HCT116 (cell line): Measurements from ENCODE around the gene UAP1L1. TPM values are rescaled to one million over a fixed set of nuclear protein-coding genes. Genes with fewer than 3 reads are reported as not detected.

Source experiments
- ATAC-seq: fragments of 200-7000 bp; cut with Tn5 transposase; 2 replicates; pipeline ENCODE4 v1.9.1; 2020; ENCODE audit warnings: mild to moderate bottlenecking, moderate library complexity
- BruUV-seq: library from RNA; stranded (reverse); fragments of 400-500 nt; replicated peaks from 2 replicates; lab custom pipeline; 2021; lab: Mats Ljungman, UMichigan
- CTCF ChIA-PET: fragments of 300-600 bp; sonication (Branson Sonifier 250); formaldehyde crosslinking; loops from one replicate; lab custom pipeline; 2021; ENCODE audit warnings: antibody characterized with exemption; lab: Charles Lee
- POLR2A ChIA-PET: fragments of 300-600, 350-600 bp; sonication (Branson Sonifier 250); formaldehyde crosslinking; loops from one replicate; lab custom pipeline; 2021; ENCODE audit warnings: antibody characterized with exemption; lab: Charles Lee
- RAD21 ChIA-PET, 2 experiments: fragments of 300-600 bp; sonication (Branson Sonifier 250); formaldehyde crosslinking; loops; one replicate each; lab custom pipeline; 2023; ENCODE audit warnings: low total read pairs in 2 of 2; ENCODE audit not compliant: uncharacterized antibody in 2 of 2, unreplicated experiment in 2 of 2, low non-redundant PET in 1 of 2; lab: Charles Lee
- DNase-seq: peaks from one replicate; pipeline ENCODE4 v3.0.0-alpha.2; 2010; ENCODE audit warnings: low read depth, low spot score
- H2AFZ ChIP-seq: fragments of 200-600 bp; shearing (Covaris generic), sonication (generic); 2 replicates; pipeline ENCODE4 v1.6.1; 2017; ENCODE audit warnings: low read depth, mixed run types, mixed read lengths, antibody characterized with exemption, low read length; ENCODE audit not compliant: poor library complexity, severe bottlenecking
- H3K27ac ChIP-seq: 2 replicates; pipeline ENCODE4 v1.5.1; 2012; ENCODE audit warnings: low read depth, low read length
- H3K27me3 ChIP-seq: fragments of 200-600 bp; sonication (generic); 2 replicates; pipeline ENCODE4 v1.6.1; 2016; ENCODE audit warnings: mixed run types, low read length, mixed read lengths; ENCODE audit not compliant: insufficient read depth
- H3K36me3 ChIP-seq, 2 experiments: fragments of 200-500 bp in 1 of 2; fragments of 200-600 bp in 1 of 2; sonication (Bioruptor generic) in 1 of 2; sonication (generic) in 1 of 2; 2 replicates each; pipeline versions ENCODE4 v1.5.1 to v1.6.1; 2014 to 2016; ENCODE audit warnings: low read length in 2 of 2, inconsistent platforms in 1 of 2, mixed read lengths in 1 of 2, mixed run types in 1 of 2; ENCODE audit not compliant: insufficient read depth in 2 of 2, control insufficient read depth in 1 of 2
- H3K4me1 ChIP-seq, 2 experiments: fragments of 200-600 bp in 1 of 2; sonication (generic) in 1 of 2; 2 replicates each; pipeline versions ENCODE4 v1.5.1 to v1.6.1; 2012 to 2017; ENCODE audit warnings: low read length in 2 of 2, inconsistent platforms in 1 of 2, mild to moderate bottlenecking in 1 of 2, mixed read lengths in 1 of 2, mixed run types in 1 of 2, moderate library complexity in 1 of 2; ENCODE audit not compliant: insufficient read depth in 2 of 2, control insufficient read depth in 1 of 2
- H3K4me2 ChIP-seq: fragments of 200-600 bp; sonication (generic); 2 replicates; pipeline ENCODE4 v1.6.1; 2017; ENCODE audit warnings: mixed run types, low read length, mixed read lengths
- H3K4me3 ChIP-seq, 2 experiments: fragments of 200-600 bp in 1 of 2; sonication (generic) in 1 of 2; replicated peaks in 1 of 2; 2 replicates each; pipeline ENCODE4 v1.5.1; 2011 to 2016; ENCODE audit warnings: low read length in 2 of 2, control low read depth in 1 of 2, low read depth in 1 of 2, mild to moderate bottlenecking in 1 of 2, mixed read lengths in 1 of 2, mixed run types in 1 of 2
- H3K79me2 ChIP-seq: fragments of 200-600 bp; sonication (generic); 2 replicates; pipeline ENCODE4 v1.6.1; 2017; ENCODE audit warnings: mild to moderate bottlenecking, mixed run types, low read length, moderate library complexity, mixed read lengths; ENCODE audit not compliant: insufficient read depth
- H3K9ac ChIP-seq: fragments of 200-600 bp; sonication (generic); 2 replicates; pipeline ENCODE4 v1.6.1; 2016; ENCODE audit warnings: low read length, mixed read lengths
- H3K9me2 ChIP-seq: fragments of 200-600 bp; sonication (generic), shearing (Covaris generic); 2 replicates; pipeline ENCODE4 v1.6.1; 2017; ENCODE audit warnings: mixed run types, mild to moderate bottlenecking, moderate library complexity; ENCODE audit not compliant: insufficient read depth
- H3K9me3 ChIP-seq, 2 experiments: fragments of 200-500 bp in 1 of 2; fragments of 200-600 bp in 1 of 2; sonication (Bioruptor generic) in 1 of 2; sonication (generic) in 1 of 2; 2 replicates each; pipeline ENCODE4 v1.6.1; 2014 to 2017; ENCODE audit warnings: low read length in 2 of 2, mixed read lengths in 2 of 2, inconsistent platforms in 1 of 2, low read depth in 1 of 2, mild to moderate bottlenecking in 1 of 2, mixed run types in 1 of 2, moderate library complexity in 1 of 2; ENCODE audit not compliant: control insufficient read depth in 1 of 2, insufficient read depth in 1 of 2
- H4K20me1 ChIP-seq: fragments of 200-600 bp; sonication (generic), shearing (Covaris generic); 2 replicates; pipeline ENCODE4 v1.6.1; 2017; ENCODE audit warnings: mixed run types, mild to moderate bottlenecking, moderate library complexity; ENCODE audit not compliant: insufficient read depth
- CBX3 ChIP-seq: IDR thresholded peaks from 2 replicates; pipeline ENCODE4 v1.6.1; 2012; ENCODE audit warnings: low read depth
- EGR1 ChIP-seq: IDR thresholded peaks from 2 replicates; pipeline ENCODE4 v1.6.1; 2012; ENCODE audit warnings: low read depth
- EZH2 ChIP-seq: fragments of 200-600 bp; sonication (generic); IDR thresholded peaks from 2 replicates; pipeline ENCODE4 v1.6.1; 2017; ENCODE audit warnings: antibody characterized with exemption, mixed run types
- JUND ChIP-seq: IDR thresholded peaks from 2 replicates; pipeline ENCODE4 v1.6.1; 2012
- POLR2A ChIP-seq: IDR thresholded peaks from 2 replicates; pipeline ENCODE4 v1.7.0; 2011; ENCODE audit warnings: borderline replicate concordance; ENCODE audit not compliant: insufficient read depth, insufficient read length; ENCODE audit errors: extremely low read depth
- POLR2AphosphoS5 ChIP-seq: IDR thresholded peaks from 2 replicates; pipeline ENCODE4 v1.6.1; 2011; ENCODE audit warnings: mild to moderate bottlenecking, low read depth, low read length, moderate library complexity
- RAD21 ChIP-seq: IDR thresholded peaks from 2 replicates; pipeline ENCODE4 v1.6.1; 2012; ENCODE audit warnings: low read depth, mild to moderate bottlenecking
- SIN3A ChIP-seq: IDR thresholded peaks from 2 replicates; pipeline ENCODE4 v1.6.1; 2012; ENCODE audit warnings: low read depth
- TCF7L2 ChIP-seq: IDR thresholded peaks from 2 replicates; pipeline ENCODE4 v1.7.0; 2011; ENCODE audit warnings: borderline replicate concordance, inconsistent platforms; ENCODE audit not compliant: insufficient read depth, insufficient read length; ENCODE audit errors: extremely low read depth
- YY1 ChIP-seq: IDR thresholded peaks from 2 replicates; pipeline ENCODE4 v1.6.1; 2011; ENCODE audit warnings: low read length, low read depth, moderate library complexity, mild to moderate bottlenecking; ENCODE audit not compliant: insufficient replicate concordance; ENCODE audit errors: extremely low read depth
- ZFX ChIP-seq: fragments of 450-650 bp; IDR thresholded peaks from 2 replicates; pipeline ENCODE4 v1.6.1; 2017
- ZNF274 ChIP-seq: fragments of 200-500 bp; sonication (Bioruptor generic); IDR thresholded peaks from 2 replicates; pipeline ENCODE4 v1.6.1; 2014; ENCODE audit warnings: mild to moderate bottlenecking, low read depth, low read length, inconsistent platforms
- intact Hi-C: fragments of 100-400 bp; cut with micrococcal nuclease; formaldehyde crosslinking; loops from 2 replicates; pipeline ENCODE4 v1.10.0; 2022
- total RNA-seq: library from RNA; stranded (reverse); gene quantifications from one replicate; pipeline ENCODE4 v1.2.1, GENCODE V29; 2021; ENCODE audit not compliant: unreplicated experiment
- TF ChIP-seq, protein P1 (sequence below): IDR thresholded peaks from 2 replicates; pipeline ENCODE4 v1.6.1; 2011; ENCODE audit warnings: mild to moderate bottlenecking, low read length, moderate library complexity; ENCODE audit not compliant: insufficient replicate concordance; ENCODE audit errors: extremely low read depth
- TF ChIP-seq, protein P2 (sequence below): IDR thresholded peaks from 2 replicates; pipeline ENCODE4 v1.6.1; 2012; ENCODE audit warnings: low read depth
- TF ChIP-seq, protein P3 (sequence below), 3 experiments: fragments of 200-600 bp in 1 of 3; sonication (generic) in 1 of 3; IDR thresholded peaks in 2 of 3; conservative IDR thresholded peaks in 1 of 3; 2 replicates each; pipeline ENCODE4 v1.5.1; 2012 to 2017; ENCODE audit warnings: low read depth in 2 of 3, low read length in 2 of 3, antibody characterized with exemption in 1 of 3, borderline replicate concordance in 1 of 3, control low read depth in 1 of 3, mild to moderate bottlenecking in 1 of 3, mixed read lengths in 1 of 3, mixed run types in 1 of 3, moderate library complexity in 1 of 3; ENCODE audit not compliant: insufficient read depth in 1 of 3
- TF ChIP-seq, protein P4 (sequence below): IDR thresholded peaks from 2 replicates; pipeline ENCODE4 v1.6.1; 2012
- TF ChIP-seq, protein P5 (sequence below): IDR thresholded peaks from 2 replicates; pipeline ENCODE4 v1.6.1; 2012

UAP1L1 gene
- total RNA-seq, 1 experiment from 2014 or later, result 11.0 TPM

DNA sequence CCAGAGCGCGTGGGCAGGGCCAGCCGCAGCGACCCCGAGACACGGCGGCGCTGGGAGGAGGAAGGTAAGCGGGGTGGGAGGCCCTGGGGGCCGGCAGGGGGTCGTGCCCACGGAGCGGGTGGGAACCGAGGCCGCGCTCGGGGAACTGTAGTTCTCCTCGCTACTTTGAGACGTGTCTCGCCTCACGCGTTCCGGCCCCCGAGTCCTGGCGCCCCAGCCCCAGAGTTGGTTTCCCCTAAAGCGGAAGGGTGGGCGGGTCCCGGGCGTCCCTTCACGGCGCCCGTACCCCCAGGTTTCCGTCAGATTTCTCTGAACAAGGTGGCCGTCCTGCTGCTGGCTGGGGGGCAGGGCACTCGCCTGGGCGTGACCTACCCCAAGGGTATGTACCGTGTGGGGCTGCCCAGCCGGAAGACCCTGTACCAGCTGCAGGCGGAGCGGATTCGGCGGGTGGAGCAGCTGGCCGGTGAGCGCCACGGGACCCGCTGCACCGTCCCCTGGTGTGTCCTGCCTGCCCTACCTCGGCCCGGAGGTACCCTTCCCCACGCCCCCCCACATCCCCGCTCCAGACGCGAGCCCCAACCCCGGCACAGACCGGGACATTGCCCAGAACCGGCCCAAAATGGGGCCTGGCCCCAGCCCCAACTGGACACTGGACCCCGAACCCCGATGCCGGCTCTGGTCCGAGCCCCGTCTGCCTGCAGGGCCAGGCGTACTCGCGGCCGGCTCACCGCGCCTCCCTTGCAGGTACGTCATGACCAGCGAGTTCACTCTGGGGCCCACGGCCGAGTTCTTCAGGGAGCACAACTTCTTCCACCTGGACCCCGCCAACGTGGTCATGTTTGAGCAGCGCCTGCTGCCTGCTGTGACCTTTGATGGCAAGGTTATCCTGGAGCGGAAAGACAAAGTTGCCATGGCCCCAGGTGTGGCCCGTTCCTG, 709 bp downstream of the UAP1L1 start:
- CTCF ChIA-PET, result interaction anchor here (1.1 to 2.1 kb wide), 2 partner anchors 10 to 14 kb away, joined by 4 to 12 read pairs; no protein-coding TSS in a partner anchor
- TF ChIP-seq CBX3 (no peak), SIN3A (no peak), EGR1 (no peak), YY1 (no peak), ZNF274 (no peak), POLR2A (no peak), EZH2 (no peak), RAD21 (no peak), TCF7L2 (no peak), ZFX (no peak; the same call in 1 of the 2 replicates), JUND (no peak), POLR2AphosphoS5 (no peak)
- TF ChIP-seq, protein P1, sequence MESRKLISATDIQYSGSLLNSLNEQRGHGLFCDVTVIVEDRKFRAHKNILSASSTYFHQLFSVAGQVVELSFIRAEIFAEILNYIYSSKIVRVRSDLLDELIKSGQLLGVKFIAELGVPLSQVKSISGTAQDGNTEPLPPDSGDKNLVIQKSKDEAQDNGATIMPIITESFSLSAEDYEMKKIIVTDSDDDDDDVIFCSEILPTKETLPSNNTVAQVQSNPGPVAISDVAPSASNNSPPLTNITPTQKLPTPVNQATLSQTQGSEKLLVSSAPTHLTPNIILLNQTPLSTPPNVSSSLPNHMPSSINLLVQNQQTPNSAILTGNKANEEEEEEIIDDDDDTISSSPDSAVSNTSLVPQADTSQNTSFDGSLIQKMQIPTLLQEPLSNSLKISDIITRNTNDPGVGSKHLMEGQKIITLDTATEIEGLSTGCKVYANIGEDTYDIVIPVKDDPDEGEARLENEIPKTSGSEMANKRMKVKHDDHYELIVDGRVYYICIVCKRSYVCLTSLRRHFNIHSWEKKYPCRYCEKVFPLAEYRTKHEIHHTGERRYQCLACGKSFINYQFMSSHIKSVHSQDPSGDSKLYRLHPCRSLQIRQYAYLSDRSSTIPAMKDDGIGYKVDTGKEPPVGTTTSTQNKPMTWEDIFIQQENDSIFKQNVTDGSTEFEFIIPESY, result no peak
- TF ChIP-seq, protein P2, sequence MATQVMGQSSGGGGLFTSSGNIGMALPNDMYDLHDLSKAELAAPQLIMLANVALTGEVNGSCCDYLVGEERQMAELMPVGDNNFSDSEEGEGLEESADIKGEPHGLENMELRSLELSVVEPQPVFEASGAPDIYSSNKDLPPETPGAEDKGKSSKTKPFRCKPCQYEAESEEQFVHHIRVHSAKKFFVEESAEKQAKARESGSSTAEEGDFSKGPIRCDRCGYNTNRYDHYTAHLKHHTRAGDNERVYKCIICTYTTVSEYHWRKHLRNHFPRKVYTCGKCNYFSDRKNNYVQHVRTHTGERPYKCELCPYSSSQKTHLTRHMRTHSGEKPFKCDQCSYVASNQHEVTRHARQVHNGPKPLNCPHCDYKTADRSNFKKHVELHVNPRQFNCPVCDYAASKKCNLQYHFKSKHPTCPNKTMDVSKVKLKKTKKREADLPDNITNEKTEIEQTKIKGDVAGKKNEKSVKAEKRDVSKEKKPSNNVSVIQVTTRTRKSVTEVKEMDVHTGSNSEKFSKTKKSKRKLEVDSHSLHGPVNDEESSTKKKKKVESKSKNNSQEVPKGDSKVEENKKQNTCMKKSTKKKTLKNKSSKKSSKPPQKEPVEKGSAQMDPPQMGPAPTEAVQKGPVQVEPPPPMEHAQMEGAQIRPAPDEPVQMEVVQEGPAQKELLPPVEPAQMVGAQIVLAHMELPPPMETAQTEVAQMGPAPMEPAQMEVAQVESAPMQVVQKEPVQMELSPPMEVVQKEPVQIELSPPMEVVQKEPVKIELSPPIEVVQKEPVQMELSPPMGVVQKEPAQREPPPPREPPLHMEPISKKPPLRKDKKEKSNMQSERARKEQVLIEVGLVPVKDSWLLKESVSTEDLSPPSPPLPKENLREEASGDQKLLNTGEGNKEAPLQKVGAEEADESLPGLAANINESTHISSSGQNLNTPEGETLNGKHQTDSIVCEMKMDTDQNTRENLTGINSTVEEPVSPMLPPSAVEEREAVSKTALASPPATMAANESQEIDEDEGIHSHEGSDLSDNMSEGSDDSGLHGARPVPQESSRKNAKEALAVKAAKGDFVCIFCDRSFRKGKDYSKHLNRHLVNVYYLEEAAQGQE, result no peak
- TF ChIP-seq, protein P3, sequence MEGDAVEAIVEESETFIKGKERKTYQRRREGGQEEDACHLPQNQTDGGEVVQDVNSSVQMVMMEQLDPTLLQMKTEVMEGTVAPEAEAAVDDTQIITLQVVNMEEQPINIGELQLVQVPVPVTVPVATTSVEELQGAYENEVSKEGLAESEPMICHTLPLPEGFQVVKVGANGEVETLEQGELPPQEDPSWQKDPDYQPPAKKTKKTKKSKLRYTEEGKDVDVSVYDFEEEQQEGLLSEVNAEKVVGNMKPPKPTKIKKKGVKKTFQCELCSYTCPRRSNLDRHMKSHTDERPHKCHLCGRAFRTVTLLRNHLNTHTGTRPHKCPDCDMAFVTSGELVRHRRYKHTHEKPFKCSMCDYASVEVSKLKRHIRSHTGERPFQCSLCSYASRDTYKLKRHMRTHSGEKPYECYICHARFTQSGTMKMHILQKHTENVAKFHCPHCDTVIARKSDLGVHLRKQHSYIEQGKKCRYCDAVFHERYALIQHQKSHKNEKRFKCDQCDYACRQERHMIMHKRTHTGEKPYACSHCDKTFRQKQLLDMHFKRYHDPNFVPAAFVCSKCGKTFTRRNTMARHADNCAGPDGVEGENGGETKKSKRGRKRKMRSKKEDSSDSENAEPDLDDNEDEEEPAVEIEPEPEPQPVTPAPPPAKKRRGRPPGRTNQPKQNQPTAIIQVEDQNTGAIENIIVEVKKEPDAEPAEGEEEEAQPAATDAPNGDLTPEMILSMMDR (IDR thresholded peaks at IDR 0.05 in 2 of 3, conservative IDR thresholded peaks at IDR 0.05 in 1 of 3; ENCODE audit: borderline replicate concordance in 1 of 3, insufficient read depth in 1 of 3, low read depth in 2 of 3, low read length in 2 of 3), result no peak
- TF ChIP-seq, protein P4, sequence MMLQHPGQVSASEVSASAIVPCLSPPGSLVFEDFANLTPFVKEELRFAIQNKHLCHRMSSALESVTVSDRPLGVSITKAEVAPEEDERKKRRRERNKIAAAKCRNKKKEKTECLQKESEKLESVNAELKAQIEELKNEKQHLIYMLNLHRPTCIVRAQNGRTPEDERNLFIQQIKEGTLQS, result no peak
- TF ChIP-seq, protein P5, sequence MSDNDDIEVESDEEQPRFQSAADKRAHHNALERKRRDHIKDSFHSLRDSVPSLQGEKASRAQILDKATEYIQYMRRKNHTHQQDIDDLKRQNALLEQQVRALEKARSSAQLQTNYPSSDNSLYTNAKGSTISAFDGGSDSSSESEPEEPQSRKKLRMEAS, result no peak

More for the DNA sequence above, 709 bp downstream of the UAP1L1 start:
- no peaks in the 10 kb centered on the region for H3K9me2 ChIP-seq
- peak overlapping the region; percentile 72 for H3K9ac ChIP-seq
- H3K4me3 ChIP-seq, result peak overlapping the region; percentile 57 to 66
- no TSS peak for BruUV-seq
- no peak overlapping the region for H2AFZ ChIP-seq
- H3K36me3 ChIP-seq, result peaks cover 0 to 8% of the 10 kb centered on the region in 2 experiments; a peak in 1 of 4 replicates
- H3K27me3 ChIP-seq, result no peaks in the 10 kb centered on the region
- ATAC-seq (peak; percentile 24), DNase-seq (no peak)
- H3K4me2 ChIP-seq, result peak overlapping the region; percentile 89
- no peaks in the 10 kb centered on the region for H3K9me3 ChIP-seq
- H3K27ac ChIP-seq, result peak overlapping the region; percentile 60; the same call in 1 of the 2 replicates
- H4K20me1 ChIP-seq, result no peaks in the 10 kb centered on the region
- peaks cover 18 to 46% of the 10 kb centered on the region in 2 experiments for H3K4me1 ChIP-seq
- intact Hi-C loops, result no loop called here
- ChIA-PET POLR2A (interaction anchor here (1.5 to 2.1 kb wide), 2 partner anchors 8 to 73 kb away, joined by 3 to 6 read pairs; partner anchors contain the start of gene MAN1B1), RAD21 (no interaction called here)
- peaks cover 4% of the 10 kb centered on the region; the same call in 1 of the 2 replicates for H3K79me2 ChIP-seq
